ENCODE measurements around the gene ARHGEF26. TPM values are rescaled to one million over a fixed set of nuclear protein-coding genes. Genes with fewer than 3 reads are reported as not detected.

Gene ARHGEF26
- total RNA-seq, 4 donors from 2014 or later = 124 to 158 (median 132) TPM

DNA sequence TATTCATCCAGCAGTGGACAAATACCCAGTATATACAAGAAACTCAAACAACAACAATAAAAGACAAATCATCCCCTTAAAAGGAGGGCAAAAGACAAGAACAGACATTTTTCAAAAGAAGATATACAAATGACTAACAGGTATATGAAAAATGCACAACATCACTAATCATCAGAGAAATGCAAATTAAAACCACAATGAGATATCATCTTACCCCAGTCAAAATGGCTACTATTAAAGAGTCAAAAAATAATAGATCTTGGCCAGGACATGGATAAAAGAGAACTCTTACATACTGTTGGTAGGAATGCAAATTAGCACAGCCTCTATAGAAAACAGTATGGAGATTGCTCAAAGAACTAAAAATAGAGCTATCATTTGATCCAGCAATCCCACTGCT is 186.2 kb downstream of the ARHGEF26 start:
- TF ChIP-seq, protein P1, sequence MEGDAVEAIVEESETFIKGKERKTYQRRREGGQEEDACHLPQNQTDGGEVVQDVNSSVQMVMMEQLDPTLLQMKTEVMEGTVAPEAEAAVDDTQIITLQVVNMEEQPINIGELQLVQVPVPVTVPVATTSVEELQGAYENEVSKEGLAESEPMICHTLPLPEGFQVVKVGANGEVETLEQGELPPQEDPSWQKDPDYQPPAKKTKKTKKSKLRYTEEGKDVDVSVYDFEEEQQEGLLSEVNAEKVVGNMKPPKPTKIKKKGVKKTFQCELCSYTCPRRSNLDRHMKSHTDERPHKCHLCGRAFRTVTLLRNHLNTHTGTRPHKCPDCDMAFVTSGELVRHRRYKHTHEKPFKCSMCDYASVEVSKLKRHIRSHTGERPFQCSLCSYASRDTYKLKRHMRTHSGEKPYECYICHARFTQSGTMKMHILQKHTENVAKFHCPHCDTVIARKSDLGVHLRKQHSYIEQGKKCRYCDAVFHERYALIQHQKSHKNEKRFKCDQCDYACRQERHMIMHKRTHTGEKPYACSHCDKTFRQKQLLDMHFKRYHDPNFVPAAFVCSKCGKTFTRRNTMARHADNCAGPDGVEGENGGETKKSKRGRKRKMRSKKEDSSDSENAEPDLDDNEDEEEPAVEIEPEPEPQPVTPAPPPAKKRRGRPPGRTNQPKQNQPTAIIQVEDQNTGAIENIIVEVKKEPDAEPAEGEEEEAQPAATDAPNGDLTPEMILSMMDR (IDR thresholded peaks at IDR 0.05) = no peak
- TF ChIP-seq POLR2A (IDR thresholded peaks at IDR 0.05; ENCODE audit: low read depth) (no peak), EP300 (IDR thresholded peaks at IDR 0.05) (no peak), POLR2AphosphoS5 (IDR thresholded peaks at IDR 0.05) (no peak)
- intact Hi-C loops (cut with DNase I) = no loop called here
- Histone ChIP-seq H3K27ac (replicated peaks in 1 of 4) (no peak overlapping the region), H3K36me3 (peaks cover 32 to 65% (median 49%) of the 10 kb centered on the region in 4 donors), H3K9me3 (no peaks in the 10 kb centered on the region), H3K4me1 (peaks cover 0 to 7% (median 2%) of the 10 kb centered on the region in 4 donors), H3K27me3 (no peaks in the 10 kb centered on the region), H3K4me3 (no peak overlapping the region)
- DNase-seq (ENCODE audit: extremely low spot score) = no peak

Other genes with a start within 250 kb of the ARHGEF26 start
- 10 to 100 TPM; 35.0 to 84.7 (median 54.5) TPM for gene DHX36, start 203.1 kb downstream of the ARHGEF26 start, total RNA-seq